ENCODE data around the gene PTGES2.

- TF ChIP-seq, protein P1, sequence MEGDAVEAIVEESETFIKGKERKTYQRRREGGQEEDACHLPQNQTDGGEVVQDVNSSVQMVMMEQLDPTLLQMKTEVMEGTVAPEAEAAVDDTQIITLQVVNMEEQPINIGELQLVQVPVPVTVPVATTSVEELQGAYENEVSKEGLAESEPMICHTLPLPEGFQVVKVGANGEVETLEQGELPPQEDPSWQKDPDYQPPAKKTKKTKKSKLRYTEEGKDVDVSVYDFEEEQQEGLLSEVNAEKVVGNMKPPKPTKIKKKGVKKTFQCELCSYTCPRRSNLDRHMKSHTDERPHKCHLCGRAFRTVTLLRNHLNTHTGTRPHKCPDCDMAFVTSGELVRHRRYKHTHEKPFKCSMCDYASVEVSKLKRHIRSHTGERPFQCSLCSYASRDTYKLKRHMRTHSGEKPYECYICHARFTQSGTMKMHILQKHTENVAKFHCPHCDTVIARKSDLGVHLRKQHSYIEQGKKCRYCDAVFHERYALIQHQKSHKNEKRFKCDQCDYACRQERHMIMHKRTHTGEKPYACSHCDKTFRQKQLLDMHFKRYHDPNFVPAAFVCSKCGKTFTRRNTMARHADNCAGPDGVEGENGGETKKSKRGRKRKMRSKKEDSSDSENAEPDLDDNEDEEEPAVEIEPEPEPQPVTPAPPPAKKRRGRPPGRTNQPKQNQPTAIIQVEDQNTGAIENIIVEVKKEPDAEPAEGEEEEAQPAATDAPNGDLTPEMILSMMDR (IDR thresholded peaks at IDR 0.05; ENCODE audit: low read depth, low read length, poor library complexity, severe bottlenecking): no peak
- no peak for TF ChIP-seq EZH2phosphoT487 (IDR thresholded peaks at IDR 0.05; ENCODE audit: borderline replicate concordance, low read length)
Measured at GRCh38 chr9:128125580-128126354, 1.8 kb downstream of the PTGES2 start.
